ENCODE measurements around the gene ADGRF3. TPM values are rescaled to one million over a fixed set of nuclear protein-coding genes. Genes with fewer than 3 reads are reported as not detected.
"Not testable (repeated sequence)": the region's sequence is repeated elsewhere in the genome, so short reads cannot be mapped to it uniquely, and the experiment has no call there.

The ADGRF3 gene
- total RNA-seq, 4 donors from 2014 or later, result 0.21 to 0.27 TPM; not detected in 2

DNA sequence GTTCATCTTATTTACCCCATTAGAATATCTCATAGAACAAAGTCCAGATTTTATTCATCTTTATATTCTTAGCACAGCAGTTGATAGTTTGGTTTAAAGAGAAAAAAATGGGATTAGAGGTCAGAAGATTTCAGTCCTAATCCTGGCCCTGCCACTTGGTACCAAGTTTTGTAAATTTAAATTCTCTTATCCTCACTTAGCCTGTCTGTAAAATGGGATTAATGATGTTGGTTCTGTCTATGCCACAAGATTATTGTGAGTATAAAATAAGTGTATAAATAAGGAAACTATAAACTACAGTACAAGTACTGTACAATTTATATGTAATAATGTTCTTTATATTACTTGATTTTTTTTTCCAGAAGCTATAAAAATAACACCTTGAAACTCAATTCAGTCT, 38.0 kb upstream of the ADGRF3 start:
- intact Hi-C loops (cut with DNase I; ENCODE audit: low total_unique reads), result no loop called here
- H3K27me3 ChIP-seq, result no peaks in the 10 kb centered on the region
- H3K9me3 ChIP-seq, result no peaks in the 10 kb centered on the region
- DNase-seq, result no peak
- H3K27ac ChIP-seq, result no peak overlapping the region
- no peak for TF ChIP-seq POLR2A (IDR thresholded peaks at IDR 0.05)
- no peak overlapping the region for H3K4me3 ChIP-seq
- no peaks in the 10 kb centered on the region for H3K4me1 ChIP-seq
- no peaks in the 10 kb centered on the region for H3K36me3 ChIP-seq

- no peak overlapping the region for H3K4me3 ChIP-seq
- H3K9me3 ChIP-seq, result no peaks in the 10 kb centered on the region
- H3K27ac ChIP-seq, result no peak overlapping the region
- TF ChIP-seq POLR2A (IDR thresholded peaks at IDR 0.05) (no peak), CTCF (IDR thresholded peaks at IDR 0.05) (no peak)
- no peaks in the 10 kb centered on the region for H3K4me1 ChIP-seq
- no peak for DNase-seq
- no peaks in the 10 kb centered on the region for H3K27me3 ChIP-seq
- intact Hi-C loops (cut with DNase I; ENCODE audit: low total_unique reads), result no loop called here
- no peaks in the 10 kb centered on the region for H3K36me3 ChIP-seq
Measured at GRCh38 chr2:26384183-26384582, 37.6 kb upstream of the ADGRF3 start.

- intact Hi-C loops (cut with DNase I; ENCODE audit: low total_unique reads), result no loop called here
- Histone ChIP-seq H3K9me3 (no peaks in the 10 kb centered on the region), H3K27me3 (no peaks in the 10 kb centered on the region), H3K4me3 (no peak overlapping the region), H3K27ac (no peak overlapping the region), H3K4me1 (no peaks in the 10 kb centered on the region), H3K36me3 (no peaks in the 10 kb centered on the region)
- TF ChIP-seq POLR2A (IDR thresholded peaks at IDR 0.05) (no peak), CTCF (IDR thresholded peaks at IDR 0.05) (no peak)
- DNase-seq, result no peak
Measured at GRCh38 chr2:26382564-26382963, 36.0 kb upstream of the ADGRF3 start.

DNA sequence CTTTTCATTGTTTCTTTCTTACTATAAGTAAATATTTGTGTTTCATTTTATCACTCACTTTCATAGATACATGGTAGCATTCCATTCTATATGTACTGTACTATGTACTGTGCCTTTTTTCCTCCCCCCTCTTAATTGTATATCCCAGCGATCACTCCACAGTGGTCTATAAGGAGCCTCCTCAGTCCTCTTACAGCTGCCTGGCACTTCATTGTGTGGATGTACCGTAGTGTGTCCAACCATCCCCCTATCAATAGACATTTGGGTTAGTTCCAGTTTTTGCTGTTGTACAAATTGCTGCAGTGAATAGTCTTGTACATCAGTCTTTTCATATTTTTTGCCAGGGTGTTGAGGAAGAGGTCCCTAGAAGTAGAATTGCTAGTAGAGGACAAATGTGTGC, 33.7 kb upstream of the ADGRF3 start:
- Histone ChIP-seq H3K27me3 (no peaks in the 10 kb centered on the region), H3K27ac (no peak overlapping the region), H3K36me3 (no peaks in the 10 kb centered on the region), H3K4me3 (no peak overlapping the region), H3K9me3 (no peaks in the 10 kb centered on the region), H3K4me1 (no peaks in the 10 kb centered on the region)
- intact Hi-C loops (cut with DNase I; ENCODE audit: low total_unique reads), result no loop called here
- no peak for DNase-seq
- no peak for TF ChIP-seq POLR2A (IDR thresholded peaks at IDR 0.05)
- TF ChIP-seq CTCF (IDR thresholded peaks at IDR 0.05), result no peak

DNA sequence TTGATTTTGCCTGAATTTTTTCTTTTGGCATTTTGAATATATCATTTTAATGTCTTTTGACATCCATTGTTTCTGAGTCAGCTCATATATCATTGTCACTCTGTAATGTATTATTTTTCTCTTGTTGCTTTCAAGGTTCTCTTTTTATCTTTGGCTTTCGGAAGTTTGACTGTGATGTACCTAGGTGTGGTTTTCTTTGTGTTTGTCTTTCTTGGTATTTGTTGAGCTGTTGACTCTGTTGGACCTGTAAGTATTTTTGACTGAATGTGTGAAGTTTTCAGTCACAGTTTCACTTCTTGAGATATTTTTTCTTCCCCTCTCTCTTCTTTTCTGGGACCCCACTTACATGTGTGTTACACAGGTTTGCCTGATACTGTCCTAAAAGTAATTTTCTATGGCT, 30.2 kb upstream of the ADGRF3 start:
- intact Hi-C loops (cut with DNase I; ENCODE audit: low total_unique reads), result no loop called here
- no peak overlapping the region for H3K4me3 ChIP-seq
- no peak for DNase-seq
- no peak for TF ChIP-seq CTCF (IDR thresholded peaks at IDR 0.05)
- no peak for TF ChIP-seq POLR2A (IDR thresholded peaks at IDR 0.05)
- no peaks in the 10 kb centered on the region for H3K4me1 ChIP-seq
- H3K27me3 ChIP-seq, result no peaks in the 10 kb centered on the region
- no peak overlapping the region for H3K27ac ChIP-seq
- no peaks in the 10 kb centered on the region for H3K36me3 ChIP-seq
- no peaks in the 10 kb centered on the region for H3K9me3 ChIP-seq

DNA sequence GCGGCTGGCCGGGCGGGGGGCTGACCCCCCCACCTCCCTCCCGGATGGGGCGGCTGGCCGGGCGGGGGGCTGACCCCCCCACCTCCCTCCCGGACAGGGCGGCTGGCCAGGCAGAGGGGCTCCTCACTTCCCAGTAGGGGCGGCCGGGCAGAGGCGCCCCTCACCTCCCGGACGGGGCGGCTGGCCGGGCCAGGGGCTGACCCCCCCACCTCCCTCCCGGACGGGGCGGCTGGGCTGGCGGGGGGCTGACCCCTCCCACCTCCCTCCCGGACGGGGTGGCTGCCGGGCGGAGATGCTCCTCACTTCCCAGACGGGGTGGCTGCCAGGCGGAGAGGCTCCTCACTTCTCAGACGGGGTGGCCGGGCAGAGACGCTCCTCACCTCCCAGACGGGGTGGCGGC, 24.3 kb upstream of the ADGRF3 start:
- H3K36me3 ChIP-seq; H3K9me3 ChIP-seq; H3K4me1 ChIP-seq; H3K27ac ChIP-seq; intact Hi-C loops (cut with DNase I; ENCODE audit: low total_unique reads); H3K4me3 ChIP-seq; H3K27me3 ChIP-seq; DNase-seq: not testable (repeated sequence)

DNA sequence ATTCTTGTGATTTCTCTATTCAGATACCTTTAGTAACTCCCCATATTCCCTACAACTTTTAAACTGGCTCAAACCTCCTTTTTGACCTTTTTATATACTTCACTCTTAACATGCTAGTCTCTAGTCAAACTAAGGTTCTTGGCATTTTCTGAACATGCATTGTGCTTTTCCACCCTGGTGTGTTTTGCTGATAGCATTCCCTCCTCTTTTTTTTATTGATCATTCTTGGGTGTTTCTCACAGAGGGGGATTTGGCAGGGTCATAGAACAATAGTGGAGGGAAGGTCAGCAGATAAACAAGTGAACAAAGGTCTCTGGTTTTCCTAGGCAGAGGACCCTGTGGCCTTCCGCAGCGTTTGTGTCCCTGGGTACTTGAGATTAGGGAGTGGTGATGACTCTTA, 23.1 kb upstream of the ADGRF3 start:
- DNase-seq; H3K4me1 ChIP-seq; H3K36me3 ChIP-seq; H3K4me3 ChIP-seq; intact Hi-C loops (cut with DNase I; ENCODE audit: low total_unique reads); H3K27me3 ChIP-seq; H3K9me3 ChIP-seq; H3K27ac ChIP-seq: not testable (repeated sequence)

Measured in uterus (tissue), 4 donors.